Left ventricle myocardium superior (tissue), 1 donor: Measurements from ENCODE around the gene PTN. TPM values are rescaled to one million over a fixed set of nuclear protein-coding genes. Genes with fewer than 3 reads are reported as not detected.

Experiments used
- ATAC-seq: fragments of 200-7000 bp; cut with Tn5 transposase; one replicate; pipeline ENCODE4 v1.9.1; 2020; ENCODE audit warnings: mild to moderate bottlenecking, moderate library complexity
- DNase-seq: peaks from one replicate; pipeline ENCODE4 v3.0.0-alpha.2; 2020
- intact Hi-C: fragments of 100-400 bp; cut with micrococcal nuclease; formaldehyde crosslinking; loops from one replicate; pipeline ENCODE4 v1.11.0; 2022
- long read RNA-seq: library from polyadenylated mRNA; unstranded; transcript quantifications from one replicate; pipeline ENCODE4 v2.0.0, GENCODE V29; 2021
- total RNA-seq: library from RNA; stranded (reverse); fragmentation: NEBNext Ultra II Directional; extraction: Animal tissue kit (Norgen Biotek cat#: 25700); gene quantifications from one replicate; pipeline ENCODE4 v1.2.1, GENCODE V29; 2021
- donor health status: DM: no; HTN: yes; CAD: no; lungs with severe emphysema.

The PTN gene
- 14.3 TPM for total RNA-seq
- long read RNA-seq, transcript PTN-201 (5 exons, 1,614 nt), result major isoform, 8 of 12 reads
- long read RNA-seq, partial matches to known transcripts, result 3 of 12 reads
- long read RNA-seq, other reads (novel, unspliced or antisense), result 1 of 12 reads

GRCh38 chr7:137343281-137343841 lies at the start of gene PTN:
PTN (minus strand) TSS chr7:137343733; CDS start chr7:137254973, 88,760 bp downstream.
- intact Hi-C loops, result no loop called here
- ATAC-seq, result peak; percentile 92

GRCh38 chr7:137390076-137390475 lies 46.5 kb upstream of the PTN start:
- intact Hi-C loops, result no loop called here
- DNase-seq (no peak), ATAC-seq (no peak)

More at GRCh38 chr7:137343281-137343841, at the start of gene PTN:
- DNase-seq, result peak; percentile 52

- intact Hi-C loops, result no loop called here
- DNase-seq, result no peak
- no peak for ATAC-seq
Observed at GRCh38 chr7:137388916-137389315, 45.4 kb upstream of the PTN start.

GRCh38 chr7:137386966-137387365 lies 43.4 kb upstream of the PTN start:
- ATAC-seq (no peak), DNase-seq (no peak)
- intact Hi-C loops, result no loop called here

GRCh38 chr7:137381045-137381444 lies 37.5 kb upstream of the PTN start:
- no peak for ATAC-seq
- DNase-seq, result no peak
- intact Hi-C loops, result no loop called here

GRCh38 chr7:137373507-137373906 lies 30.0 kb upstream of the PTN start:
- intact Hi-C loops, result no loop called here
- ATAC-seq (no peak), DNase-seq (no peak)

- no peak for DNase-seq
- ATAC-seq, result no peak
- intact Hi-C loops, result no loop called here
Observed at GRCh38 chr7:137371616-137372015, 28.1 kb upstream of the PTN start.

- DNase-seq, result no peak
- no peak for ATAC-seq
- intact Hi-C loops, result no loop called here
Observed at GRCh38 chr7:137366995-137367394, 23.5 kb upstream of the PTN start.

GRCh38 chr7:137363683-137364082 lies 20.1 kb upstream of the PTN start:
- ATAC-seq (no peak), DNase-seq (no peak)
- intact Hi-C loops, result no loop called here

GRCh38 chr7:137360087-137360679 lies 16.6 kb upstream of the PTN start:
- no peak for ATAC-seq
- intact Hi-C loops, result no loop called here

GRCh38 chr7:137354961-137355360 lies 11.4 kb upstream of the PTN start:
- ATAC-seq (no peak), DNase-seq (no peak)
- intact Hi-C loops, result no loop called here

More at GRCh38 chr7:137360087-137360679, 16.6 kb upstream of the PTN start:
- no peak for DNase-seq

GRCh38 chr7:137354396-137354795 lies 10.9 kb upstream of the PTN start:
- ATAC-seq (no peak), DNase-seq (peak; percentile 52)
- intact Hi-C loops, result no loop called here

- DNase-seq (no peak), ATAC-seq (no peak)
- intact Hi-C loops, result no loop called here
Observed at GRCh38 chr7:137351941-137352340, 8.4 kb upstream of the PTN start.

- ATAC-seq (no peak), DNase-seq (no peak)
- intact Hi-C loops, result no loop called here
Observed at GRCh38 chr7:137345799-137346449, 2.4 kb upstream of the PTN start.

- intact Hi-C loops, result no loop called here
- DNase-seq, result no peak
- peak; percentile 38 for ATAC-seq
Observed at GRCh38 chr7:137342828-137343261, 688 bp downstream of the PTN start.

- ATAC-seq (peak; percentile 65), DNase-seq (no peak)
- intact Hi-C loops, result no loop called here
Observed at GRCh38 chr7:137342265-137342664, 1.3 kb downstream of the PTN start.

GRCh38 chr7:137337902-137338301 lies 5.6 kb downstream of the PTN start:
- intact Hi-C loops, result no loop called here
- no peak for ATAC-seq
- DNase-seq, result no peak

GRCh38 chr7:137335814-137336213 lies 7.7 kb downstream of the PTN start:
- intact Hi-C loops, result no loop called here
- DNase-seq (no peak), ATAC-seq (no peak)

- ATAC-seq (no peak), DNase-seq (no peak)
- intact Hi-C loops, result no loop called here
Observed at GRCh38 chr7:137331378-137331777, 12.2 kb downstream of the PTN start.

GRCh38 chr7:137329411-137329810 lies 14.1 kb downstream of the PTN start:
- ATAC-seq, result peak; percentile 65
- DNase-seq, result no peak
- intact Hi-C loops, result no loop called here
